GM12891 (cell line): ENCODE measurements around the gene RBKS.

Experiments used
- POLR2A ChIP-seq: IDR thresholded peaks from 2 replicates; pipeline ENCODE4 v1.6.1; 2011; ENCODE audit warnings: low read depth, low read length, control low read depth
- SPI1 ChIP-seq: IDR thresholded peaks from 2 replicates; pipeline ENCODE4 v1.6.1; 2011; ENCODE audit warnings: low read depth, low read length, control low read depth
- TAF1 ChIP-seq: IDR thresholded peaks from 2 replicates; pipeline ENCODE4 v1.6.1; 2011; ENCODE audit warnings: low read depth, low read length, control low read depth

- TF ChIP-seq SPI1 (no peak), TAF1 (no peak), POLR2A (no peak)
Observed at GRCh38 chr2:27907547-27907946, 17.4 kb upstream of the RBKS start.
